Right renal pelvis (tissue), 4 donors: Measurements from ENCODE around the gene SYNPO2L. TPM values are rescaled to one million over a fixed set of nuclear protein-coding genes. Genes with fewer than 3 reads are reported as not detected.
"Not testable (repeated sequence)": the region's sequence is repeated elsewhere in the genome, so short reads cannot be mapped to it uniquely, and the experiment has no call there.

Experiments used
- DNase-seq, 4 donors: peaks; one replicate each; pipeline ENCODE4 v3.0.0-alpha.2; 2013; ENCODE audit warnings: low read depth in 4 of 4, low spot score in 3 of 4, missing footprints in 1 of 4
- polyA plus RNA-seq, 4 donors: library from polyadenylated mRNA; unstranded; fragments of 120-200 nt; gene quantifications; one replicate each; pipeline ENCODE4 v1.2.1, GENCODE V29; 2013; ENCODE audit not compliant: insufficient read length in 4 of 4

SYNPO2L gene
- polyA plus RNA-seq = under 1 TPM; 0.21 to 0.28 (median 0.25) TPM

GRCh38 chr10:73655990-73656298 is at the start of gene SYNPO2L:
Gene SYNPO2L, minus strand, starts transcription at chr10:73656029. Its CDS starts 107 bp downstream, at chr10:73655922.
- DNase-seq = no peak

GRCh38 chr10:73703924-73704323 is 48.1 kb upstream of the SYNPO2L start:
- not testable (repeated sequence) for DNase-seq

GRCh38 chr10:73698819-73699218 is 43.0 kb upstream of the SYNPO2L start:
- not testable (repeated sequence) for DNase-seq

- not testable (repeated sequence) for DNase-seq
These were observed 41.9 kb upstream of the SYNPO2L start, which contains the start of gene AGAP5 for GRCh38 chr10:73697675-73698159. Gene AGAP5, minus strand, starts transcription at chr10:73698109. Its CDS starts 354 bp downstream, at chr10:73697755.

- DNase-seq = not testable (repeated sequence)
These were observed 39.5 kb upstream of the SYNPO2L start for GRCh38 chr10:73695302-73695701.

GRCh38 chr10:73690755-73691154 is 34.9 kb upstream of the SYNPO2L start:
- not testable (repeated sequence) for DNase-seq

- DNase-seq = not testable (repeated sequence)
These were observed 33.8 kb upstream of the SYNPO2L start for GRCh38 chr10:73689596-73689995.

- not testable (repeated sequence) for DNase-seq
These were observed 31.8 kb upstream of the SYNPO2L start for GRCh38 chr10:73687641-73688040.

- DNase-seq = not testable (repeated sequence)
These were observed 18.7 kb upstream of the SYNPO2L start for GRCh38 chr10:73674546-73674945.

GRCh38 chr10:73668378-73668777 is 12.5 kb upstream of the SYNPO2L start:
- not testable (repeated sequence) for DNase-seq

GRCh38 chr10:73666153-73666809 is 10.5 kb upstream of the SYNPO2L start:
- not testable (repeated sequence) for DNase-seq

- not testable (repeated sequence) for DNase-seq
These were observed 9.8 kb upstream of the SYNPO2L start for GRCh38 chr10:73665581-73665980.

- not testable (repeated sequence) for DNase-seq
These were observed 8.6 kb upstream of the SYNPO2L start for GRCh38 chr10:73664156-73665040.

- not testable (repeated sequence) for DNase-seq
These were observed 7.8 kb upstream of the SYNPO2L start for GRCh38 chr10:73663621-73664020.

GRCh38 chr10:73662705-73663104 is 6.9 kb upstream of the SYNPO2L start:
- DNase-seq = not testable (repeated sequence)

GRCh38 chr10:73655257-73655989 is 406 bp downstream of the SYNPO2L start:
- DNase-seq = no peak

GRCh38 chr10:73653701-73654100 is 2.1 kb downstream of the SYNPO2L start:
- no peak for DNase-seq

GRCh38 chr10:73653195-73653594 is 2.6 kb downstream of the SYNPO2L start:
- DNase-seq = no peak

- no peak for DNase-seq
These were observed 5.1 kb downstream of the SYNPO2L start for GRCh38 chr10:73650537-73651331.
